Ramos (cell line): ENCODE data around the gene EPHA3.

Experiments
- in situ Hi-C: fragments of 300-500 bp; cut with MboI; formaldehyde crosslinking; loops from one replicate; pipeline ENCODE4 v1.14.3; 2022; ENCODE audit warnings: low sequenced_read_pairs; ENCODE audit not compliant: unreplicated experiment

EPHA3 gene

GRCh38 chr3:89107461-89108290 is at the start of gene EPHA3:
EPHA3 (plus strand) TSS chr3:89107621; CDS start chr3:89107749, 128 bp downstream.
- in situ Hi-C loops: loop anchor here (25.0 kb wide), 1 partner anchor 895 kb away; no protein-coding TSS in a partner anchor

- in situ Hi-C loops: no loop called here
These were observed 49.0 kb upstream of the EPHA3 start for GRCh38 chr3:89058371-89058770.

GRCh38 chr3:89059211-89059925 is 48.1 kb upstream of the EPHA3 start:
- in situ Hi-C loops: no loop called here

GRCh38 chr3:89061259-89061658 is 46.2 kb upstream of the EPHA3 start:
- in situ Hi-C loops: no loop called here

- in situ Hi-C loops: no loop called here
These were observed 39.7 kb upstream of the EPHA3 start for GRCh38 chr3:89067736-89068135.

- in situ Hi-C loops: no loop called here
These were observed 34.8 kb upstream of the EPHA3 start for GRCh38 chr3:89072642-89073041.

GRCh38 chr3:89079944-89080343 is 27.5 kb upstream of the EPHA3 start:
- in situ Hi-C loops: no loop called here

- in situ Hi-C loops: no loop called here
These were observed 19.6 kb upstream of the EPHA3 start for GRCh38 chr3:89087851-89088250.

GRCh38 chr3:89098173-89098572 is 9.2 kb upstream of the EPHA3 start:
- in situ Hi-C loops: no loop called here

GRCh38 chr3:89098964-89099585 is 8.3 kb upstream of the EPHA3 start:
- in situ Hi-C loops: no loop called here

GRCh38 chr3:89101251-89101650 is 6.2 kb upstream of the EPHA3 start:
- in situ Hi-C loops: loop anchor here (25.0 kb wide), 1 partner anchor 889 kb away; no protein-coding TSS in a partner anchor

GRCh38 chr3:89101921-89102320 is 5.5 kb upstream of the EPHA3 start:
- in situ Hi-C loops: loop anchor here (25.0 kb wide), 1 partner anchor 890 kb away; no protein-coding TSS in a partner anchor

- in situ Hi-C loops: loop anchor here (25.0 kb wide), 1 partner anchor 892 kb away; no protein-coding TSS in a partner anchor
These were observed 2.9 kb upstream of the EPHA3 start for GRCh38 chr3:89104499-89104898.

GRCh38 chr3:89105503-89105902 is 1.9 kb upstream of the EPHA3 start:
- in situ Hi-C loops: loop anchor here (25.0 kb wide), 1 partner anchor 893 kb away; no protein-coding TSS in a partner anchor

GRCh38 chr3:89108291-89108550 is 800 bp downstream of the EPHA3 start:
- in situ Hi-C loops: loop anchor here (25.0 kb wide), 1 partner anchor 896 kb away; no protein-coding TSS in a partner anchor

GRCh38 chr3:89113344-89113743 is 5.9 kb downstream of the EPHA3 start:
- in situ Hi-C loops: loop anchor here (25.0 kb wide), 1 partner anchor 901 kb away; no protein-coding TSS in a partner anchor

GRCh38 chr3:89113893-89114840 is 6.7 kb downstream of the EPHA3 start:
- in situ Hi-C loops: loop anchor here (25.0 kb wide), 1 partner anchor 902 kb away; no protein-coding TSS in a partner anchor

GRCh38 chr3:89114841-89115223 is 7.4 kb downstream of the EPHA3 start:
- in situ Hi-C loops: loop anchor here (25.0 kb wide), 1 partner anchor 903 kb away; no protein-coding TSS in a partner anchor

- in situ Hi-C loops: loop anchor here (25.0 kb wide), 1 partner anchor 904 kb away; no protein-coding TSS in a partner anchor
These were observed 9.1 kb downstream of the EPHA3 start for GRCh38 chr3:89116476-89116875.
